ENCODE data around the gene TRMT61B. TPM values are rescaled to one million over a fixed set of nuclear protein-coding genes. Genes with fewer than 3 reads are reported as not detected.

The TRMT61B gene
- total RNA-seq, 1 experiment from 2014 or later = 24.0 TPM

DNA sequence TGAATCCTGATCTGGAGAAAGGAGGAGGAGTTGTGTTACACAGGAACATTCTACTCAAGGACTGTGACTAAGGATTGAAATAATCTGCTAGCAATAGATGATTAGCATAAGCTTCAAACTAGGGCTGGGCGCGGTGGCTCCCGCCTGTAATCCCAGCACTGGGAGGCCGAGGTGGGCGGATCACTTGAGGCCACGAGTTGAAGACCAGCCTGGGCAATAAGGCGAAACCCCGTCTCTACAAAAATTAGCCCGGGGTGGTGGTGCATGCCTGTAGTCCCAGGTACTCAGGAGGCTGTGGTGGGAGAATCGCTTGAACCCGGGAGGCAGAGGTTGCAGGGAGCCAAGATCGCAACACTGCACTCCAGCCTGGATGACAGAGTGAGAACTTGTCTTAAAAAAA, 1.5 kb downstream of the TRMT61B start:
- ATAC-seq = no peak
- Mint-ChIP-seq H3K4me3 (peak overlapping the region; percentile 100), H3K27ac (peak overlapping the region; percentile 73; the same call in 1 of the 2 replicates), H3K4me1 (peaks cover 12% of the 10 kb centered on the region), H3K36me3 (peaks cover 19% of the 10 kb centered on the region), H3K9me3 (no peaks in the 10 kb centered on the region), H3K27me3 (ENCODE audit: low read depth) (peaks cover 13% of the 10 kb centered on the region)
- CTCF ChIA-PET = no interaction called here
- TF ChIP-seq TP53 (CRISPR knock-in tag; IDR thresholded peaks at IDR 0.05) (no peak), ZNF396 (CRISPR knock-in tag; IDR thresholded peaks at IDR 0.05; ENCODE audit: borderline replicate concordance) (no peak)
- TF ChIP-seq, protein P1, sequence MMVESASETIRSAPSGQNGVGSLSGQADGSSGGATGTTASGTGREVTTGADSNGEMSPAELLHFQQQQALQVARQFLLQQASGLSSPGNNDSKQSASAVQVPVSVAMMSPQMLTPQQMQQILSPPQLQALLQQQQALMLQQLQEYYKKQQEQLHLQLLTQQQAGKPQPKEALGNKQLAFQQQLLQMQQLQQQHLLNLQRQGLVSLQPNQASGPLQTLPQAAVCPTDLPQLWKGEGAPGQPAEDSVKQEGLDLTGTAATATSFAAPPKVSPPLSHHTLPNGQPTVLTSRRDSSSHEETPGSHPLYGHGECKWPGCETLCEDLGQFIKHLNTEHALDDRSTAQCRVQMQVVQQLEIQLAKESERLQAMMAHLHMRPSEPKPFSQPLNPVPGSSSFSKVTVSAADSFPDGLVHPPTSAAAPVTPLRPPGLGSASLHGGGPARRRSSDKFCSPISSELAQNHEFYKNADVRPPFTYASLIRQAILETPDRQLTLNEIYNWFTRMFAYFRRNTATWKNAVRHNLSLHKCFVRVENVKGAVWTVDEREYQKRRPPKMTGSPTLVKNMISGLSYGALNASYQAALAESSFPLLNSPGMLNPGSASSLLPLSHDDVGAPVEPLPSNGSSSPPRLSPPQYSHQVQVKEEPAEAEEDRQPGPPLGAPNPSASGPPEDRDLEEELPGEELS (CRISPR knock-in tag; IDR thresholded peaks at IDR 0.05) = no peak
- TF ChIP-seq, protein P2, sequence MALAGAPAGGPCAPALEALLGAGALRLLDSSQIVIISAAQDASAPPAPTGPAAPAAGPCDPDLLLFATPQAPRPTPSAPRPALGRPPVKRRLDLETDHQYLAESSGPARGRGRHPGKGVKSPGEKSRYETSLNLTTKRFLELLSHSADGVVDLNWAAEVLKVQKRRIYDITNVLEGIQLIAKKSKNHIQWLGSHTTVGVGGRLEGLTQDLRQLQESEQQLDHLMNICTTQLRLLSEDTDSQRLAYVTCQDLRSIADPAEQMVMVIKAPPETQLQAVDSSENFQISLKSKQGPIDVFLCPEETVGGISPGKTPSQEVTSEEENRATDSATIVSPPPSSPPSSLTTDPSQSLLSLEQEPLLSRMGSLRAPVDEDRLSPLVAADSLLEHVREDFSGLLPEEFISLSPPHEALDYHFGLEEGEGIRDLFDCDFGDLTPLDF (CRISPR knock-in tag; IDR thresholded peaks at IDR 0.05) = no peak
- TF ChIP-seq, protein P3, sequence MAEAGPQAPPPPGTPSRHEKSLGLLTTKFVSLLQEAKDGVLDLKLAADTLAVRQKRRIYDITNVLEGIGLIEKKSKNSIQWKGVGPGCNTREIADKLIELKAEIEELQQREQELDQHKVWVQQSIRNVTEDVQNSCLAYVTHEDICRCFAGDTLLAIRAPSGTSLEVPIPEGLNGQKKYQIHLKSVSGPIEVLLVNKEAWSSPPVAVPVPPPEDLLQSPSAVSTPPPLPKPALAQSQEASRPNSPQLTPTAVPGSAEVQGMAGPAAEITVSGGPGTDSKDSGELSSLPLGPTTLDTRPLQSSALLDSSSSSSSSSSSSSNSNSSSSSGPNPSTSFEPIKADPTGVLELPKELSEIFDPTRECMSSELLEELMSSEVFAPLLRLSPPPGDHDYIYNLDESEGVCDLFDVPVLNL (CRISPR knock-in tag; IDR thresholded peaks at IDR 0.05; ENCODE audit: borderline replicate concordance, low read depth) = no peak
- no peak for DNase-seq (ENCODE audit: low spot score)
- POLR2A ChIA-PET = no interaction called here

DNA sequence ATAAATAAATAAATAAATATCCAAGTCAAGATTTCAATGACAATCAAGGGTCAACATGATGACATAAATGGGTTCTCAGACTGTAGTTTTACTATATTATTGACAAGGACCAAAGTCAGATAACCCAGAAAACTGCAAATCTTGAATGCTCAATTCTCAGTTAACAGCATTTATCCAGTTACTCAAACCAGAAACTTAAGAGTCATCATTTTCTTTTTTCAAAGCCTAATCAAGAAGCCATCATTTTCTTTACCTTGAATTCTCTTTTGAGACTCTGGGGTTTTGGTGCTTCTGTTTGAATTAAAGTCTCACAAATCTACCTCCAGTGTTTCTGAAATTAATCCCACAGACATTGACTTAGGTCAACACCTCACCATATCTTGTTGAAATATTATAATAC, 14.1 kb downstream of the TRMT61B start:
- H3K36me3 Mint-ChIP-seq = peaks cover 21% of the 10 kb centered on the region
- no peak overlapping the region for H3K27ac Mint-ChIP-seq
- ChIA-PET POLR2A (no interaction called here), CTCF (no interaction called here)
- no peak overlapping the region for H3K4me3 Mint-ChIP-seq
- TF ChIP-seq, protein P4, sequence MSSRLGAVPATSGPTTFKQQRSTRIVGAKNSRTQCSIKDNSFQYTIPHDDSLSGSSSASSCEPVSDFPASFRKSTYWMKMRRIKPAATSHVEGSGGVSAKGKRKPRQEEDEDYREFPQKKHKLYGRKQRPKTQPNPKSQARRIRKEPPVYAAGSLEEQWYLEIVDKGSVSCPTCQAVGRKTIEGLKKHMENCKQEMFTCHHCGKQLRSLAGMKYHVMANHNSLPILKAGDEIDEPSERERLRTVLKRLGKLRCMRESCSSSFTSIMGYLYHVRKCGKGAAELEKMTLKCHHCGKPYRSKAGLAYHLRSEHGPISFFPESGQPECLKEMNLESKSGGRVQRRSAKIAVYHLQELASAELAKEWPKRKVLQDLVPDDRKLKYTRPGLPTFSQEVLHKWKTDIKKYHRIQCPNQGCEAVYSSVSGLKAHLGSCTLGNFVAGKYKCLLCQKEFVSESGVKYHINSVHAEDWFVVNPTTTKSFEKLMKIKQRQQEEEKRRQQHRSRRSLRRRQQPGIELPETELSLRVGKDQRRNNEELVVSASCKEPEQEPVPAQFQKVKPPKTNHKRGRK (CRISPR knock-in tag; IDR thresholded peaks at IDR 0.05; ENCODE audit: borderline replicate concordance) = no peak
- no peak for TF ChIP-seq ZNF396 (CRISPR knock-in tag; IDR thresholded peaks at IDR 0.05; ENCODE audit: borderline replicate concordance)
- TF ChIP-seq SMAD3 (CRISPR knock-in tag; IDR thresholded peaks at IDR 0.05; ENCODE audit: borderline replicate concordance) = no peak
- TF ChIP-seq, protein P5, sequence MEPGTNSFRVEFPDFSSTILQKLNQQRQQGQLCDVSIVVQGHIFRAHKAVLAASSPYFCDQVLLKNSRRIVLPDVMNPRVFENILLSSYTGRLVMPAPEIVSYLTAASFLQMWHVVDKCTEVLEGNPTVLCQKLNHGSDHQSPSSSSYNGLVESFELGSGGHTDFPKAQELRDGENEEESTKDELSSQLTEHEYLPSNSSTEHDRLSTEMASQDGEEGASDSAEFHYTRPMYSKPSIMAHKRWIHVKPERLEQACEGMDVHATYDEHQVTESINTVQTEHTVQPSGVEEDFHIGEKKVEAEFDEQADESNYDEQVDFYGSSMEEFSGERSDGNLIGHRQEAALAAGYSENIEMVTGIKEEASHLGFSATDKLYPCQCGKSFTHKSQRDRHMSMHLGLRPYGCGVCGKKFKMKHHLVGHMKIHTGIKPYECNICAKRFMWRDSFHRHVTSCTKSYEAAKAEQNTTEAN (CRISPR knock-in tag; IDR thresholded peaks at IDR 0.05) = no peak
- no peak for TF ChIP-seq TEAD4 (CRISPR knock-in tag; IDR thresholded peaks at IDR 0.05)
- TF ChIP-seq, protein P6, sequence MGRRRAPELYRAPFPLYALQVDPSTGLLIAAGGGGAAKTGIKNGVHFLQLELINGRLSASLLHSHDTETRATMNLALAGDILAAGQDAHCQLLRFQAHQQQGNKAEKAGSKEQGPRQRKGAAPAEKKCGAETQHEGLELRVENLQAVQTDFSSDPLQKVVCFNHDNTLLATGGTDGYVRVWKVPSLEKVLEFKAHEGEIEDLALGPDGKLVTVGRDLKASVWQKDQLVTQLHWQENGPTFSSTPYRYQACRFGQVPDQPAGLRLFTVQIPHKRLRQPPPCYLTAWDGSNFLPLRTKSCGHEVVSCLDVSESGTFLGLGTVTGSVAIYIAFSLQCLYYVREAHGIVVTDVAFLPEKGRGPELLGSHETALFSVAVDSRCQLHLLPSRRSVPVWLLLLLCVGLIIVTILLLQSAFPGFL (CRISPR knock-in tag; IDR thresholded peaks at IDR 0.05; ENCODE audit: borderline replicate concordance) = no peak
- TF ChIP-seq, protein P2 (CRISPR knock-in tag; IDR thresholded peaks at IDR 0.05) = no peak
- no peak for TF ChIP-seq ETV6 (CRISPR knock-in tag; IDR thresholded peaks at IDR 0.05)
- no peak for TF ChIP-seq ZNF138 (CRISPR knock-in tag; conservative IDR thresholded peaks at IDR 0.05)
- no peak for TF ChIP-seq EMX1 (CRISPR knock-in tag; IDR thresholded peaks at IDR 0.05)
- H3K27me3 Mint-ChIP-seq (ENCODE audit: low read depth) = no peaks in the 10 kb centered on the region
- H3K9me3 Mint-ChIP-seq = no peaks in the 10 kb centered on the region
- DNase-seq (ENCODE audit: low spot score) (no peak), ATAC-seq (no peak)
- no peaks in the 10 kb centered on the region for H3K4me1 Mint-ChIP-seq
